ENCODE measurements around the gene ZNF595. TPM values are rescaled to one million over a fixed set of nuclear protein-coding genes. Genes with fewer than 3 reads are reported as not detected.
A peak's percentile ranks its signal among the peaks of the same experiment; 100 is the strongest.
"Not testable (repeated sequence)": the region's sequence is repeated elsewhere in the genome, so short reads cannot be mapped to it uniquely, and the experiment has no call there.

Gene ZNF595
- total RNA-seq, 1 experiment from 2014 or later: 27.2 TPM

DNA sequence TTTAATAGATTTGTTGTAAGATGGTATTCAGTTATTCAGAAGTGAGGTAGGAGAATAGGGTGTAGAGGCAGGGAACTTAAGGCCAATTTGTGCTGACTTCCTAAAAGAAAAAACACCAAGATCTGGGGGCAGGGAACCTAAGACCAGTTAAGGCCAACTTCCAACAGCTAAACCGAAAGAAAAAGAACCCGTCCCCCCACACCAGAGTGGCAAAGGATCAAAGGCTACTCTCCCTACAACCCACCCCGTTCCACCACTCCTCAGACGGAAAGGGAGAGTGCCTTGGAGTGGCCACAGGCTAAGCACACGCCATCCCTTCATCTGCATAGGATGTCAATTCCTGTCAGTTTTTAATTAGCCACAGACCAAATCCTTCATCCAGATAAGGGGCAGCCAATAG lies 67.5 kb downstream of the ZNF595 start:
- Histone ChIP-seq H3K9me3 (replicated peaks) (peaks cover 8% of the 10 kb centered on the region), H3K27ac (no peak overlapping the region), H3K27me3 (no peaks in the 10 kb centered on the region), H3K36me3 (peaks cover 6% of the 10 kb centered on the region), H3K4me1 (no peaks in the 10 kb centered on the region), H3K4me3 (no peak overlapping the region)
- no peak for DNase-seq

GRCh38 chr4:121408-122084 lies 68.4 kb downstream of the ZNF595 start:
- Histone ChIP-seq H3K4me3 (no peak overlapping the region), H3K27ac (no peak overlapping the region), H3K27me3 (no peaks in the 10 kb centered on the region), H3K9me3 (replicated peaks) (peaks cover 17% of the 10 kb centered on the region), H3K36me3 (peaks cover 15% of the 10 kb centered on the region), H3K4me1 (no peaks in the 10 kb centered on the region)
- DNase-seq: no peak

DNA sequence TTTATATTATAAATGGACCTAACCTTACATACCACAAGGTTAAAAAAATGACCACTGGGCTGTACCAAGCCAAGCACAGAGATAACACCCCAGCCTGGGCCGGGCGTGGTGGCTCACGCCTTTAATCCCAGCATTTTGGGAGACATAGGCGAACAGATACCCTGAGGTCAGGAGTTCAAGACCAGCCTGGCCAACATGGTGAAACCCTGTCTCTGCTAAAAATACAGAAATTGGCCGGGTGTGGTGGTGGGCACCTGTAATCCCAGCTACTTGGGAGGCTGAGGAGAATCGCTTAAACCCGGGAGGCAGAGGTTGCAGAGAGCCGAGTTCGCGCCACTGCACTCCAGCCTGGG lies 70.8 kb downstream of the ZNF595 start:
- DNase-seq, H3K27me3 ChIP-seq, H3K4me1 ChIP-seq: not testable (repeated sequence)
- Histone ChIP-seq H3K9me3 (replicated peaks) (peaks cover 17% of the 10 kb centered on the region), H3K36me3 (peaks cover 34% of the 10 kb centered on the region), H3K27ac (peak overlapping the region; percentile 88), H3K4me3 (peak overlapping the region; percentile 72)

DNA sequence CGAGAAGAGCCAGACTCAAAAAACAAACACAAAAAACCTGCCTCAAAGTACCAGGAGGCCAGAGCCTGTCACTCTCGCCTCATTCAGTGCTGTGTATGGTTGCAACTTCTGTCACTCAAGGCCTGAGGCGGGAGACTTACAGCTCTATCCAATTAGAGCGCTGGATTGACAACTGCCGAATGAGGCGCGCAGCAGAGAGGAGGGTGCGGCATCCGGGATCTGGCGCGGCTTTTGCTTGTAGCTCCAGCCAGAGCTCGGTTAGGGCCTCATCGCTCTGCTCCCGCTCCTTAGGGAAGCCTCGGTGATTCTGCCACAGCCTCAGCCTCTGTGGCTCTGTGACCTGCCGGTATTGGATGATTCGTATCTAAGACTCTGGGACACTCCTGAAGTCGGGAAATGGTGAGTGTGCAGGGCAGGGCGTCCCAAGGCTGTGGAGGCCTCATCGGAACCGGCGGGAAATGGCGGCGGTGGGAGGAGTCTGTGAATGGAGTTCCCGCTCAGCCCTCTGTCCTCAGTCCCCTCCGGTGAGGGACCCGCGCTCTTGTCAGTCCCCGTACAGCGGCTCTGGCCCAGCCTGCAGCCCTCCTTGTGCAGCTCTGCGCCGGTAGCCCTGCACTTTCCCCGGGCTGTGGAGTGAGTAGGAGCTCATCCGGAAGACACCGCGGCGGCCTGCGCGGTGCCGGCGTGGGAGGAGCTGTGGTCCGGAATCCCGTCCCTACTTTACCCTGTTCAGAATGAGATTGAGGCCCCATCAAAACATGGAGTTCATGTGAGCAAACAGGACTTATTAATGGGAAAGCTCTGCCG lies 71.4 kb downstream of the ZNF595 start, which contains the start of gene ZNF718:
Gene ZNF718 (plus strand): TSS at position 227 of the 807 bp plus-strand sequence. CDS start 170 bp downstream, at position 397.
- H3K27me3 ChIP-seq: no peaks in the 10 kb centered on the region
- H3K4me3 ChIP-seq: peak within 1 kb of the TSS; percentile 72
- H3K9me3 ChIP-seq (replicated peaks): peaks cover 17% of the 10 kb centered on the region
- DNase-seq: peak; percentile 94 to 98
- H3K27ac ChIP-seq: peak within 1 kb of the TSS; percentile 88
- peaks cover 37% of the 10 kb centered on the region for H3K36me3 ChIP-seq
- H3K4me1 ChIP-seq: no peaks in the 10 kb centered on the region

- Histone ChIP-seq H3K4me1 (no peaks in the 10 kb centered on the region), H3K27ac (peak overlapping the region; percentile 88), H3K36me3 (peaks cover 40% of the 10 kb centered on the region), H3K9me3 (replicated peaks) (peaks cover 17% of the 10 kb centered on the region), H3K4me3 (peak overlapping the region; percentile 72), H3K27me3 (no peaks in the 10 kb centered on the region)
- peak; percentile 25 to 30 for DNase-seq
Observed at GRCh38 chr4:125091-125771, 72.1 kb downstream of the ZNF595 start.

GRCh38 chr4:125833-126232 lies 72.7 kb downstream of the ZNF595 start:
- peak in 1 of 2 experiments; percentile 7 for DNase-seq
- Histone ChIP-seq H3K36me3 (peaks cover 40% of the 10 kb centered on the region), H3K27me3 (no peaks in the 10 kb centered on the region), H3K4me1 (no peaks in the 10 kb centered on the region), H3K9me3 (replicated peaks) (peaks cover 17% of the 10 kb centered on the region), H3K4me3 (peak overlapping the region; percentile 72), H3K27ac (no peak overlapping the region)

DNA sequence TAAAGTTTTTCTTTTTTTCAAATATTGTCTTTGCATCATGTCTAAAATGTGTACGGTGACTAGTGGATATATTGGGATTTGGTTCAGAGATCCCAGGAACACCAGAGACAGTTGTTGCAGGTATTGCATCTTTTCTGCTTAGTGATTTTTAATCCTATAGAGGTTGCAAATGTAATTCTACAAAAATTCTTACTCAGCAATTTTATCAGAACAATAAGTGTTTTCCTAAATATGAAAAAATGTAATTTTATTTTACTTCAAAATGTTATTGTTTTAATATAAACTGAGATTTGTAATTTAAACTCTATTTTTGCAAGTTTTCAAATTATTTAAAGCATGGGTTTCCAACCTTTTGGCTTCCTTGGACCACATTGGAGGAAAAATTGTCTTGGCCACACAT lies 79.4 kb downstream of the ZNF595 start:
- H3K27me3 ChIP-seq: no peaks in the 10 kb centered on the region
- H3K4me1 ChIP-seq: no peaks in the 10 kb centered on the region
- H3K27ac ChIP-seq: no peak overlapping the region
- DNase-seq: no peak
- H3K4me3 ChIP-seq: no peak overlapping the region
- H3K9me3 ChIP-seq (replicated peaks): peaks cover 17% of the 10 kb centered on the region
- H3K36me3 ChIP-seq: peaks cover 63% of the 10 kb centered on the region

Other genes with a start within 250 kb of the ZNF595 start
- 10.1 and 12.0 TPM in 2 replicates for gene ZNF718, start 71.2 kb downstream of the ZNF595 start, total RNA-seq (2014; rRNA removed; shearing (Covaris generic))

Data from SJCRH30 (cell line).